A673 (cell line): Measurements from ENCODE around the gene LAMA4. TPM values are rescaled to one million over a fixed set of nuclear protein-coding genes. Genes with fewer than 3 reads are reported as not detected.

ENCODE experiments used
- BruUV-seq: library from RNA; stranded (reverse); fragments of 400-500 nt; replicated peaks from 2 replicates; lab custom pipeline; 2021; lab: Mats Ljungman, UMichigan
- CTCF ChIA-PET: fragments of 300-600 bp; sonication (Branson Sonifier 250); formaldehyde crosslinking; loops from one replicate; lab custom pipeline; 2022; ENCODE audit warnings: antibody characterized with exemption; lab: Charles Lee
- POLR2A ChIA-PET: fragments of 300-600 bp; sonication (Branson Sonifier 250); formaldehyde crosslinking; loops from one replicate; lab custom pipeline; 2022; ENCODE audit warnings: antibody characterized with exemption; ENCODE audit not compliant: low non-redundant PET; lab: Charles Lee
- DNase-seq: peaks from one replicate; pipeline ENCODE4 v3.0.0-alpha.2; 2015; ENCODE audit warnings: low spot score
- H3K27ac ChIP-seq: fragments of 200-600 bp; sonication (generic); 2 replicates; pipeline ENCODE4 v1.5.1; 2016; ENCODE audit warnings: mixed run types, low read depth, mild to moderate bottlenecking, mixed read lengths, antibody characterized with exemption, low read length; ENCODE audit not compliant: poor library complexity, severe bottlenecking
- H3K27me3 ChIP-seq: fragments of 200-600 bp; sonication (generic); replicated peaks from 2 replicates; pipeline ENCODE4 v1.6.1; 2017; ENCODE audit warnings: mixed run types, low read depth, mild to moderate bottlenecking, mixed read lengths, antibody characterized with exemption, low read length; ENCODE audit not compliant: insufficient read depth, poor library complexity
- H3K36me3 ChIP-seq: fragments of 200-600 bp; sonication (generic); 2 replicates; pipeline ENCODE4 v1.6.1; 2016; ENCODE audit warnings: mixed run types, mild to moderate bottlenecking, mixed read lengths, antibody characterized with exemption, low read length; ENCODE audit not compliant: insufficient read depth, poor library complexity, severe bottlenecking
- H3K4me1 ChIP-seq: fragments of 200-600 bp; sonication (generic); 2 replicates; pipeline ENCODE4 v1.6.1; 2017; ENCODE audit warnings: mixed run types, mild to moderate bottlenecking, mixed read lengths, antibody characterized with exemption, low read length; ENCODE audit not compliant: insufficient read depth, poor library complexity, severe bottlenecking
- H3K4me3 ChIP-seq: fragments of 200-600 bp; sonication (generic); 2 replicates; pipeline ENCODE4 v1.5.1; 2016; ENCODE audit warnings: low read depth, mixed run types, mild to moderate bottlenecking, mixed read lengths, low read length; ENCODE audit not compliant: poor library complexity, severe bottlenecking
- H3K9me3 ChIP-seq: fragments of 200-600 bp; sonication (generic); 2 replicates; pipeline ENCODE4 v1.6.1; 2016; ENCODE audit warnings: mixed run types, low read depth, mild to moderate bottlenecking, mixed read lengths, antibody characterized with exemption, low read length; ENCODE audit not compliant: poor library complexity, severe bottlenecking
- EZH2 ChIP-seq: fragments of 200-600 bp; sonication (generic); IDR thresholded peaks from 2 replicates; pipeline ENCODE4 v1.6.1; 2017; ENCODE audit warnings: borderline replicate concordance, low read depth, mild to moderate bottlenecking, mixed read lengths, antibody characterized with exemption, low read length; ENCODE audit not compliant: poor library complexity, severe bottlenecking
- intact Hi-C: fragments of 100-400 bp; cut with micrococcal nuclease; formaldehyde crosslinking; loops from one replicate; pipeline ENCODE4 v1.10.0; 2022; ENCODE audit not compliant: unreplicated experiment
- total RNA-seq: library from RNA; stranded (reverse); gene quantifications from 2 replicates; pipeline ENCODE4 v1.2.3, GENCODE V29; 2021
- TF ChIP-seq, protein P1 (sequence below): fragments of 300-800, 200-600 bp; sonication (generic); conservative IDR thresholded peaks from 2 replicates; pipeline ENCODE4 v1.5.1; 2017; ENCODE audit warnings: low read depth, mild to moderate bottlenecking, antibody characterized with exemption, low read length, moderate library complexity, mixed read lengths

Gene LAMA4
- total RNA-seq, 1 experiment from 2014 or later, result 1.2 TPM

GRCh38 chr6:112193117-112193516 is 61.2 kb downstream of the LAMA4 start:
- no TSS peak for BruUV-seq
- H3K9me3 ChIP-seq, result no peaks in the 10 kb centered on the region
- intact Hi-C loops, result no loop called here
- no peaks in the 10 kb centered on the region for H3K4me1 ChIP-seq
- H3K36me3 ChIP-seq, result no peaks in the 10 kb centered on the region
- DNase-seq, result no peak
- ChIA-PET POLR2A (interaction anchor here (0.6 kb wide), 1 partner anchor 16 kb away, joined by 3 read pairs; no protein-coding TSS in a partner anchor), CTCF (no interaction called here)
- TF ChIP-seq, protein P1, sequence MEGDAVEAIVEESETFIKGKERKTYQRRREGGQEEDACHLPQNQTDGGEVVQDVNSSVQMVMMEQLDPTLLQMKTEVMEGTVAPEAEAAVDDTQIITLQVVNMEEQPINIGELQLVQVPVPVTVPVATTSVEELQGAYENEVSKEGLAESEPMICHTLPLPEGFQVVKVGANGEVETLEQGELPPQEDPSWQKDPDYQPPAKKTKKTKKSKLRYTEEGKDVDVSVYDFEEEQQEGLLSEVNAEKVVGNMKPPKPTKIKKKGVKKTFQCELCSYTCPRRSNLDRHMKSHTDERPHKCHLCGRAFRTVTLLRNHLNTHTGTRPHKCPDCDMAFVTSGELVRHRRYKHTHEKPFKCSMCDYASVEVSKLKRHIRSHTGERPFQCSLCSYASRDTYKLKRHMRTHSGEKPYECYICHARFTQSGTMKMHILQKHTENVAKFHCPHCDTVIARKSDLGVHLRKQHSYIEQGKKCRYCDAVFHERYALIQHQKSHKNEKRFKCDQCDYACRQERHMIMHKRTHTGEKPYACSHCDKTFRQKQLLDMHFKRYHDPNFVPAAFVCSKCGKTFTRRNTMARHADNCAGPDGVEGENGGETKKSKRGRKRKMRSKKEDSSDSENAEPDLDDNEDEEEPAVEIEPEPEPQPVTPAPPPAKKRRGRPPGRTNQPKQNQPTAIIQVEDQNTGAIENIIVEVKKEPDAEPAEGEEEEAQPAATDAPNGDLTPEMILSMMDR, result no peak
- TF ChIP-seq EZH2, result no peak
- no peaks in the 10 kb centered on the region for H3K27me3 ChIP-seq
- H3K27ac ChIP-seq, result no peak overlapping the region
- no peak overlapping the region for H3K4me3 ChIP-seq

DNA sequence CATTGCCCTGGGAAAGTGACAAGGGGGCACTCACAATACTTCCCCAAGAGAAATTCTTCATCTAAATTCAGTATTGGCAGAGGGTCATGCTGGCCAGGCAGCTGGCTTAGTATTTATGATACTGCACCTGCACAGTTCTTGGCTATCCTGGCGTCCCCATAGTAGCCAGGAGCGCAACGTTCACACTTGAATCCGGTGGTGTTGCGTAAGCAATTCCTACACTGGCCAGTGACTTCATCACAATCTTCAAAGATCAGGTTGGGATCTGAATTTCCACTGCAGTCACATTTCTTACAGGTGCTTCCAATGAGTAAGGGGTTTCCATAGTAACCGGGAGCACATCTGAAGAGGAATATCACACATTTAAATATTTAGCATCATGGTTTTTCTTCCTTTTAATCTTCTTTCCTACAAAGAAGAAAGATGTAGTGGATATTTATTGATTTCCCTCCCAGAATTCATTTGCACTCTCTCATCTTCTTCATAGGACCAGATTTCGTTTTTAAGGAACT is 62.8 kb downstream of the LAMA4 start:
- BruUV-seq, result no TSS peak
- no peak for TF ChIP-seq EZH2
- TF ChIP-seq, protein P1, result no peak
- no peaks in the 10 kb centered on the region for H3K36me3 ChIP-seq
- ChIA-PET CTCF (no interaction called here), POLR2A (no interaction called here)
- H3K4me1 ChIP-seq, result no peaks in the 10 kb centered on the region
- DNase-seq, result no peak
- H3K9me3 ChIP-seq, result no peaks in the 10 kb centered on the region
- H3K4me3 ChIP-seq, result no peak overlapping the region
- H3K27me3 ChIP-seq, result no peaks in the 10 kb centered on the region
- no peak overlapping the region for H3K27ac ChIP-seq
- intact Hi-C loops, result no loop called here

GRCh38 chr6:112190164-112190563 is 64.2 kb downstream of the LAMA4 start:
- H3K4me3 ChIP-seq, result no peak overlapping the region
- ChIA-PET POLR2A (no interaction called here), CTCF (no interaction called here)
- H3K4me1 ChIP-seq, result no peaks in the 10 kb centered on the region
- TF ChIP-seq EZH2, result no peak
- TF ChIP-seq, protein P1, result no peak
- BruUV-seq, result no TSS peak
- DNase-seq, result no peak
- no peak overlapping the region for H3K27ac ChIP-seq
- no peaks in the 10 kb centered on the region for H3K27me3 ChIP-seq
- no peaks in the 10 kb centered on the region for H3K9me3 ChIP-seq
- H3K36me3 ChIP-seq, result no peaks in the 10 kb centered on the region
- intact Hi-C loops, result no loop called here
